Measurements from ENCODE around the gene KCNC1.

KCNC1 gene

GRCh38 chr11:17793642-17794170 lies 59.1 kb downstream of the KCNC1 start:
- DNase-seq (ENCODE audit: low read depth): no peak

DNA sequence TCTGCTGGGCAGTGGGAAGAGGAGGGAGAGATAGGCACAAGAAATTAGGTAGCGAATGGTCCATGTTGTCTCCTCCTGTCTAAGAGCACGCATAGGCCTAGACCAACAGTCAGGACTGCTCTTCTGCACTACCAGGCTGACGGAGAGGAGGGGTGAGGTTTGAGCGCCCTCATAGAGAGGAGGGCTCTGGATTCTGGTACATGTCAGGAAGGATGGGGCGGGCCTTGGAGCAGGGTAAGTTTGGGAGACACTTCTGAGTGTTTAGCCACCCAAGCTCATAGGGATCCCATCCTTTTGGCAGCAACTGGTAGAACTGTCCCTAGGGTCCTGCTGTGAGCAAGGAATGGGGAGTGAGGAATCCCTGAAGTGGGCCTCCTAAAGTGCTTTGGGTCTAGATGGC lies 60.4 kb downstream of the KCNC1 start:
- no peak for DNase-seq (ENCODE audit: low read depth)

DNA sequence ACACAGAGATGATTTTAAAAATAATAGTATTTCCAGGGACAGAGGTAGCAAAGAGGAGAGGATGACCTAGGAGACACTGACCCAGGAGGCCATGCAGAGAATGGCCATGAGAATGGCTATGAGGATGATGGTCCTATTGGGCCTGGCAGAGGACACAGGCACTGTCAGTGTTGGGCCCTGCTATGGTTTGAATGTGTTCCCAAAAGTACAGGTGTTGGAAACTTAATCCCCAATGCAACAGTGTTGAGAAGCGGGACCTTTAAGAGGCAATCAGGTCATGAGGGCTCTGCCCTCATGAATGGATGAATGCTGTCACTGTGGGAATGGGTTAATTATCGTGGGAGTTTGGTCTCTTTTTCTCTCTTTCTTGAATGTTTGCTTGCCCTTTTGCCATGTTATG lies 61.6 kb downstream of the KCNC1 start:
- DNase-seq (ENCODE audit: low read depth): no peak

DNA sequence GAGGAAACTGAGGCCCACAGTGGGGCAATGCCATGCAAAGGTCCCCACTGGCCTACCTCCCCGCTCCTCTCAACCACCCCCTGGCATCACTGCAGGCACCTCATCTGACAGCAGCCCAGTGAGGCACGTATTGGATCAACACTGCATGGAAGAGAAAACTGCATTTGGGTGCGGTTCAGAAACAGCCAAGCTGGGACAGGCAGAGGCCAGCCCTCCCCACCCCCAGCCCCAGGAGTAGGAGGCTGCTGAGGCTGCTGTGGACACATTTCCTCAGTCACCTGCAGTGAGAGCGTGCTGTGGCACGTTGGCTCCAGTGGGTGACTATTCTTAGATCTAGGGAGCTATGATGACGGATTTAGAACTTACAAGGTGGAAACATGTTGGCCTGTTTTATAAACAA lies 63.7 kb downstream of the KCNC1 start:
- no peak for DNase-seq (ENCODE audit: low read depth)

DNA sequence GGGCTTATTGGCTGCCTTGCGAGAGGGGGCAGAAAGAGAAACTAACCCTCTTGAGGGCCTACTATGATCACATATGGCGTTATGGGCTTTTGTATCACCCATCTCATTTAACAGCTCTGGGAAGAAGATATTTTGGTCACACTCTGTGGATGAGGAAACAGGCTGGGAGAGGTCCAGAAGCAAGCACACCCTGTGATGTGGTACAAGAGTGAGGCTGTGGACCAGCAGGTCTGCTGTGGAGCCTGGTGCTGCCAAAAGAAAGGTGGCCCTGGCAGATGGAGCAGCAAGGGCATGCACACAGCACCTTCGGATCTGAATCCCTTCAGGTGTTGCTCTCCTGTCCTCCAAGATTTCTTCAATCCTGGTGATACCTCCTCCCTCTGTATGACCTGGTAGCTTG lies 64.1 kb downstream of the KCNC1 start:
- DNase-seq (ENCODE audit: low read depth): no peak

DNA sequence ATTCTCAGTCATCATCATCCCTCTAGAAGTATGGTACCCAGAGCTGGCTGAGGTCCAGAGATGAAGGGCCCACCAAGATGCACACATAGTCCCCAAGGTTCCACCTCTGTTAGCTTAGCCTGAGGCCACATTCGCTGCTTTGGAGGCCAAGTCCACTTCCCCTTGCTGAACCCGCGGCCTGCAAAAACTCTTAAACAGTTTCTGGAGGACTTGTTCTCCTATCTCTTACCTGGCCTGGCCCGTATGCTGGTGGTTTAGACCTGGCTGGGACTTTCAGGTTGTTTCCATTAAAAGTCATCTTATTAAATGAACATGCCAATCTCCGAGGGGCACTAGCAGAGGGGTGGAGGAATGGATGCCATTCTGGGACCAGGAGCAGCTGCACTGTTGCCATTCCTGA lies 64.6 kb downstream of the KCNC1 start:
- no peak for DNase-seq (ENCODE audit: low read depth)

GRCh38 chr11:17801166-17801565 lies 66.6 kb downstream of the KCNC1 start:
- no peak for DNase-seq (ENCODE audit: low read depth)

GRCh38 chr11:17802491-17802890 lies 67.9 kb downstream of the KCNC1 start:
- no peak for DNase-seq (ENCODE audit: low read depth)

- no peak for DNase-seq (ENCODE audit: low read depth)
Observed at GRCh38 chr11:17803754-17804334, 69.3 kb downstream of the KCNC1 start.

DNA sequence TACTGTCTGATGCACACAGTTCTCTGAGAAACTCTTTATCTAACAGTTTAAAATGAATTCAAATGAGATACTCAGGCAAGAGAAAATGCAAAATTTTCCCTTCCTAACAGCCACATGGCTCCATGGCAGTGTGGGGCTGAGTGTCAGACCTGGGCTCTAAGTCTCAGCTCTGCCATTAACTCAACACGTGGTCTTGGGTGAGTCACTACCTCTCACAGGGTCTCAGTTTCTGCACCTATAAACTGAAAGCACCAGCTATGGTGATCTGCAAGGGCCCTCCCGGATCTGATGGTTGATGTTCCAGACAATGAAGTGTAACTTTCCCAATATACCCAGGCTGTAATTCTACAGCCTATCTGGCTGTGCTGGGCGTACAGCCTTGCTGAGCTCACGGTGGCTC lies 70.5 kb downstream of the KCNC1 start:
- DNase-seq (ENCODE audit: low read depth): no peak

DNA sequence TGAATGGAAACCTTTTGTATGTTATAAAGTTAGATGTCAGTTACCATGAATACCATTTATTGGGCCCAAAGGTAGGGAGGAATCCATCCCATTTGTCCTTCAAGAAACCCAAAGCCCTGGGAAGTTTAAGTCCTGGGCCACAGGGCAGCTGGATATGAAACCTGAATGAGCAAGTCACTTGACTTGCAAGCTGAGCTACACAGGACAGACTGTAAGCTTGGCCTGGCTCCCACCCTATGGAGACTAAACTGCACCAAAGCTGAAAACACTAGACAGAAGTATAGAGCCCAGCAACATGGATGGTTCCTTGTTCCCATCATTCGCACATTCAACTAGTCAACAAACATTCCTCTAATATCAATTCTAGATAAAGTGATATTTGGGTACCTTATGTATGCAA lies 71.3 kb downstream of the KCNC1 start:
- no peak for DNase-seq (ENCODE audit: low read depth)

DNA sequence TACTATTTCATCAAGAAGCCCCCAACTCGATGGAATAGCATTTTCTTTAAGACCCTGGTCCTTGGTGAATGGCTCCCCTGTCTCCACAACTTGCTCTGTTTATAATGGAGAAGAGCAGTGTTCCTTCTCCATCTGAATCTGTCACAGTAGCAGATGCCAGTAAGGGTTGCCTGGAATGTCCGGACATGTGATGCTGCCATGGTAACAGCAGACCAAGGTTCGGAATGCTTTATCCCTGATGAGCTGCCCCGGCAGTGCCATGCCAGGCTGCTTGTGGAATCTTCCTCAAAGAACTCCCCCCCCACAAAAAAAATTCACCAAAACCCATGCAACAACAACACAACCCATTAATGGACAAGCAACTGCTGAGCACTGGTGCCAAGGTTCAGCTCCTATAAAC lies 72.5 kb downstream of the KCNC1 start:
- DNase-seq (ENCODE audit: low read depth): no peak

GRCh38 chr11:17810041-17810440 lies 75.5 kb downstream of the KCNC1 start:
- DNase-seq (ENCODE audit: low read depth): no peak

- DNase-seq (ENCODE audit: low read depth): no peak
Observed at GRCh38 chr11:17810746-17811145, 76.2 kb downstream of the KCNC1 start.

DNA sequence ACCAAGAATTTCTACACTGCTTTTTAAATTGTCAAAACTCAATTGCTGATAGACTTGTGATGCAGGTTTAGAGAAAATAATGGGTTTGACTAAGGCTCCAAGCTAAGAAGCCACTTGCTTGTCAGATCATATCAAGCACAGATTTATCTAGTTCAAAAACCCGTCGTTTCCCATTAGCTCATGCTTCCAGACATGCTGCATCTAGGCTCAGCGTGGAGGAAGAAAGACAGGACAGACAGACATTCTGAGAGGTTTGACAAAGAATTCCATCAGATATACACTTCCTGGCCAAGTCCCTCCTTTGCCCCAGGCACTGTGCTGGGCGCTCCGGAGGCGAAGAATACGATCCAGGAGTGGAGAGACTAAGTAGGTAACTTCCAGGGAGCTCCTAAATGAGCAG lies 76.8 kb downstream of the KCNC1 start:
- no peak for DNase-seq (ENCODE audit: low read depth)

DNA sequence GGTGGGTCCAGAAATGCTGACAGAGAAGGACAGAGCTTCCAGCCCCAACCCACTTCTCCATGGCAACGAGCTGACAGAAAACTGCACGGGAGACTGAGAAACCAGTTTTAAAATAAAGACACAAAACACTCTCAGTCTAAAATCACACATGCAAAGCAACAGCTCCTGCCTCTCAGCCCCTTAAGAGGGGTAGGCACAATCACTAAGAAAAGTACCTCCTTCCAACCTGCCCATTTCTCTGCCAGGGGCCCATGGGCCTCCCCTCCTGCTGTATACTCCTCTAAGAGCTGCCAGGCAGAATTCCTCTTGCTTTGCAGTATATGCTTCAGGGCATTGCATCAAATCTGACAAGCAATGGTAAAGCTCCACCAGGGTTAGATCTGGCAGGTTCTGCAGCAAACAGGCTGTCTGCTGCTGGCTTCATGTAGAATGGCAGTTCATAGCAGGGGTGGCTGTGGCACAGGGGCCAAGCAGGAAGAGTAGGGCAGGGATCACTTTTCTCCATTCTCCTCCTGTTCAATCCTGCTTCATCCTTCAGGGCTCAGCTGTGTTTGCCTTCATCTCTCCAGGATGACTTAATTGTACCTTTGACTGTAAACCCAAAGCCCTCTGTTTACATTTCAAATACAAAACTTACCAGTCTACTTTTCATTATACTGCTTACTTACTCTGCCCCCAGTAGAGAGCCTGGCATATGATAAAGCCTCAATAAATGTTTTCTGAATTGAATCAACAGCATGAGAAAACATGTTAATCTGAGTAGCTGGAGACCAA lies 77.7 kb downstream of the KCNC1 start:
- no peak for DNase-seq (ENCODE audit: low read depth)

- DNase-seq (ENCODE audit: low read depth): no peak
Observed at GRCh38 chr11:17812865-17813187, 78.2 kb downstream of the KCNC1 start.

- no peak for DNase-seq (ENCODE audit: low read depth)
Observed at GRCh38 chr11:17813391-17814059, 78.9 kb downstream of the KCNC1 start.

DNA sequence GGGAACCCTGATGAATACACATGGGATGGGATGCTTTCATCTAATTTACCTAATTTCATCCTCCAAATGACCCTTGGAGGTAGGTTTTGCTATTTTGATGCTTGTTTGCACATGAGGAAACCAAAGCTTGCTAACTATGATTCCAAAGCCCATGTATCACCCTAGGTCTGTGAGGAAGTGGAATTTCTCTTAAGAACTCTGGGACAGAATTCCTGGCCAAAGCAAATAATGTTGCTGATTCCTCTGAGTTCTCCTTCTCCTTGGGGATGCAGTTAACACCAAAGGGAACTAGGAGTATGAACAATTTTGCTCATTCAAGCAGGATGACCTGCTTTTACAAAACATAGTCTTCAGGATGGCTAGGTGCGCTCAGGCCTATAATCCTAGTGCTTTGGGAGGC lies 80.0 kb downstream of the KCNC1 start:
- DNase-seq (ENCODE audit: low read depth): no peak

DNA sequence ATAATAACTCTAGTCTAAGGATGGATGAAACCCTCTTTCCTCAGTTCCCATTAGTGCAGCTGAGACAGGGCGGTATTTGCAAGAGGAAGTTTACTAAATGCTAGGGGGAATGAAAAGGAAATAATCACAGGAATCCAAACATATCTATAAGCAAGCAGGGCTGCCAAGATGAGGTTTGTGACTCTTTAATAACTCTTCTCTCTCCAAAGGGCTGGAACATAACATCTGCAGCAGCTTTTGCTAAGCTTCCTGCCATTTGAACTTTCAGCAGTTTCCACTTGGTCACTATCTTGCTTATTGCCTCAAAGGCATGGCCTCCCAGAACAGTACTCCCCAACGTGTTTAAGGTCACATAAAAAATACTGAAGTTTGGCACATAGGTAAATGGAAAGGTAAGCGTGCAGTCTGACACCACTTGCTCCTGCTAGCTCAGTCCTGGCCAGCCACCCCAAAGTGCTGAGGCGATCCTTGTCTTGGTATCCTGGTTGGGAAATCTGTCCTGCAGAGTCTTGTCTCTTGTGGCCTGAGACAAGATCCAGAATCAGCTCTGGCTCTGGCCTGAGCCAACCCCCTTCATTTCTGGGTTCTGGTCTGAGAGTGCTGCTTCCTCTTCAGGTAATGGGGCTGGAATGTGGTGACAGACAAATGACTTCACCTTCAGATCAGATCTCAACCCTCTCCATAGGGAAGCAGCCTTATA lies 81.8 kb downstream of the KCNC1 start:
- no peak for DNase-seq (ENCODE audit: low read depth)

- DNase-seq (ENCODE audit: low read depth): no peak
Observed at GRCh38 chr11:17821648-17822400, 87.2 kb downstream of the KCNC1 start.

DNA sequence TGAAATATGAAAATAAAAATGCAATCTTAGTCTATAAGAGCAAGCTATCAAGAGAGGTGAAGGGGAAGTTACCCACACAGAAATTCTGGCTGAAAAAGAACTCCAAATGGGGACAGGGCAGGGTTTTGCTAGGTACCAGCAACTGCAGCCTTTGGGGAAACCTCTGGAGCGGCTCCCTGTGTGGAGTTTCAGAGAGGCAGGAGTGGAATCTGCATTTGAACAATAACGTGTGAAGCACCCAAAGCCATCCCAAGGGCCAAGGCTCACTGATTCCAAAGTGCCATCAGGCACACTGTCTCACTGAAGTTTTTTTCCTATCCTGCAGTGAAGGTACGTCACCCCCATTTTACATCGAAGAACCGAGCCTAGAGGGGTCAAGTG lies 87.8 kb downstream of the KCNC1 start:
- no peak for DNase-seq (ENCODE audit: low read depth)
